Type B pancreatic cell (in vitro differentiated cells): ENCODE data around the gene PRKAR1B. TPM values are rescaled to one million over a fixed set of nuclear protein-coding genes. Genes with fewer than 3 reads are reported as not detected.

ENCODE experiments used
- DNase-seq: peaks from one replicate; pipeline ENCODE4 v3.0.0; 2021; ENCODE audit warnings: mixed read lengths; ENCODE audit not compliant: unreplicated experiment; ENCODE audit errors: extremely low spot score
- H3K27ac Mint-ChIP-seq: 2 replicates; pipeline ENCODE4 v1.8.0; 2021; ENCODE audit warnings: mild to moderate bottlenecking, mixed read lengths
- H3K27me3 Mint-ChIP-seq: 2 replicates; pipeline ENCODE4 v1.8.0; 2021; ENCODE audit warnings: mixed read lengths
- H3K36me3 Mint-ChIP-seq: 2 replicates; pipeline ENCODE4 v1.8.0; 2021; ENCODE audit warnings: mixed read lengths
- H3K4me1 Mint-ChIP-seq: one replicate; pipeline ENCODE4 v1.8.0; 2021; ENCODE audit warnings: mixed read lengths; ENCODE audit not compliant: unreplicated experiment
- H3K4me3 Mint-ChIP-seq: 2 replicates; pipeline ENCODE4 v1.8.0; 2021; ENCODE audit warnings: mild to moderate bottlenecking, mixed read lengths
- H3K9me3 Mint-ChIP-seq: 2 replicates; pipeline ENCODE4 v1.8.0; 2021; ENCODE audit warnings: mixed read lengths
- CTCF ChIP-seq: fragments of 200-600 bp; sonication (generic); conservative IDR thresholded peaks from 2 replicates; pipeline ENCODE4 v1.5.0; 2021; ENCODE audit warnings: antibody characterized with exemption, mild to moderate bottlenecking
- total RNA-seq: library from RNA; stranded (reverse); gene quantifications from 2 replicates; pipeline ENCODE4 v1.2.1, GENCODE V29; 2021; ENCODE audit warnings: low replicate concordance

PRKAR1B gene
- total RNA-seq, 1 donor from 2014 or later, result 26.1 TPM

GRCh38 chr7:762885-763284, 35.8 kb upstream of the PRKAR1B start:
- H3K4me1 Mint-ChIP-seq, result no peaks in the 10 kb centered on the region
- no peak overlapping the region for H3K4me3 Mint-ChIP-seq
- H3K36me3 Mint-ChIP-seq, result peaks cover 38% of the 10 kb centered on the region
- no peaks in the 10 kb centered on the region for H3K9me3 Mint-ChIP-seq
- H3K27me3 Mint-ChIP-seq, result no peaks in the 10 kb centered on the region
- no peak for TF ChIP-seq CTCF
- H3K27ac Mint-ChIP-seq, result no peak overlapping the region
- no peak for DNase-seq

GRCh38 chr7:761631-762030, 34.5 kb upstream of the PRKAR1B start:
- no peak for DNase-seq
- H3K36me3 Mint-ChIP-seq, result peaks cover 33% of the 10 kb centered on the region
- H3K4me1 Mint-ChIP-seq, result no peaks in the 10 kb centered on the region
- H3K27me3 Mint-ChIP-seq, result no peaks in the 10 kb centered on the region
- no peak for TF ChIP-seq CTCF
- H3K4me3 Mint-ChIP-seq, result no peak overlapping the region
- H3K9me3 Mint-ChIP-seq, result no peaks in the 10 kb centered on the region
- no peak overlapping the region for H3K27ac Mint-ChIP-seq

- no peak for DNase-seq
- H3K9me3 Mint-ChIP-seq, result no peaks in the 10 kb centered on the region
- peaks cover 29% of the 10 kb centered on the region for H3K36me3 Mint-ChIP-seq
- no peaks in the 10 kb centered on the region for H3K4me1 Mint-ChIP-seq
- no peak overlapping the region for H3K4me3 Mint-ChIP-seq
- no peak overlapping the region for H3K27ac Mint-ChIP-seq
- H3K27me3 Mint-ChIP-seq, result no peaks in the 10 kb centered on the region
- no peak for TF ChIP-seq CTCF
Measured at GRCh38 chr7:761101-761500, 34.0 kb upstream of the PRKAR1B start.

- Mint-ChIP-seq H3K36me3 (peaks cover 23% of the 10 kb centered on the region), H3K27me3 (no peaks in the 10 kb centered on the region), H3K4me1 (no peaks in the 10 kb centered on the region), H3K4me3 (no peak overlapping the region), H3K9me3 (no peaks in the 10 kb centered on the region), H3K27ac (no peak overlapping the region)
- no peak for TF ChIP-seq CTCF
- DNase-seq, result no peak
Measured at GRCh38 chr7:760006-760405, 32.9 kb upstream of the PRKAR1B start.

GRCh38 chr7:759569-759968, 32.5 kb upstream of the PRKAR1B start:
- DNase-seq, result no peak
- Mint-ChIP-seq H3K36me3 (peaks cover 22% of the 10 kb centered on the region), H3K4me1 (no peaks in the 10 kb centered on the region), H3K9me3 (no peaks in the 10 kb centered on the region), H3K4me3 (no peak overlapping the region), H3K27ac (no peak overlapping the region), H3K27me3 (no peaks in the 10 kb centered on the region)
- no peak for TF ChIP-seq CTCF

- no peaks in the 10 kb centered on the region for H3K4me1 Mint-ChIP-seq
- H3K27ac Mint-ChIP-seq, result no peak overlapping the region
- no peaks in the 10 kb centered on the region for H3K27me3 Mint-ChIP-seq
- no peak for TF ChIP-seq CTCF
- peaks cover 19% of the 10 kb centered on the region for H3K36me3 Mint-ChIP-seq
- H3K9me3 Mint-ChIP-seq, result no peaks in the 10 kb centered on the region
- no peak for DNase-seq
- no peak overlapping the region for H3K4me3 Mint-ChIP-seq
Measured at GRCh38 chr7:757741-758163, 30.7 kb upstream of the PRKAR1B start.
